Measurements from ENCODE around the gene CARD19.
A peak's percentile ranks its signal among the peaks of the same experiment; 100 is the strongest.
"Not testable (repeated sequence)": the region's sequence is repeated elsewhere in the genome, so short reads cannot be mapped to it uniquely, and the experiment has no call there.

CARD19 gene

GRCh38 chr9:93107151-93107824, 11.3 kb downstream of the CARD19 start:
- DNase-seq (ENCODE audit: low spot score) = no peak

- no peak for DNase-seq (ENCODE audit: low spot score)
Measured at GRCh38 chr9:93107825-93108161, 11.8 kb downstream of the CARD19 start.

- no peak for DNase-seq (ENCODE audit: low spot score)
Measured at GRCh38 chr9:93108291-93109041, 12.4 kb downstream of the CARD19 start.

- no peak for DNase-seq (ENCODE audit: low spot score)
Measured at GRCh38 chr9:93110311-93110855, 14.4 kb downstream of the CARD19 start.

- no peak for DNase-seq (ENCODE audit: low spot score)
Measured at GRCh38 chr9:93111001-93111370, 15.0 kb downstream of the CARD19 start.

- no peak for DNase-seq (ENCODE audit: low spot score)
Measured at GRCh38 chr9:93111371-93112115, 15.5 kb downstream of the CARD19 start.

- DNase-seq (ENCODE audit: low spot score) = no peak
Measured at GRCh38 chr9:93112116-93112863, 16.3 kb downstream of the CARD19 start.

- DNase-seq (ENCODE audit: low spot score) = no peak
Measured at GRCh38 chr9:93112864-93113389, 16.9 kb downstream of the CARD19 start.

GRCh38 chr9:93114169-93114983, 18.4 kb downstream of the CARD19 start:
- DNase-seq (ENCODE audit: low spot score) = no peak

- DNase-seq (ENCODE audit: low spot score) = no peak
Measured at GRCh38 chr9:93114984-93115335, 18.9 kb downstream of the CARD19 start.

- DNase-seq (ENCODE audit: low spot score) = no peak
Measured at GRCh38 chr9:93115486-93116071, 19.6 kb downstream of the CARD19 start.

- DNase-seq (ENCODE audit: low spot score) = peak; percentile 79
Measured at GRCh38 chr9:93116072-93116961, 20.3 kb downstream of the CARD19 start.

- not testable (repeated sequence) for DNase-seq (ENCODE audit: low spot score)
Measured at GRCh38 chr9:93117521-93117920, 21.5 kb downstream of the CARD19 start.

GRCh38 chr9:93117924-93118862, 22.2 kb downstream of the CARD19 start:
- DNase-seq (ENCODE audit: low spot score) = no peak

GRCh38 chr9:93118863-93119702, 23.1 kb downstream of the CARD19 start:
- no peak for DNase-seq (ENCODE audit: low spot score)

- no peak for DNase-seq (ENCODE audit: low spot score)
Measured at GRCh38 chr9:93119703-93119952, 23.6 kb downstream of the CARD19 start.

- DNase-seq (ENCODE audit: low spot score) = peak; percentile 95
Measured at GRCh38 chr9:93119953-93120845, 24.2 kb downstream of the CARD19 start.

Measured in AG08395 (cell line).